T-helper 2 cell (primary cell): ENCODE data around the gene SHANK1.
A peak's percentile ranks its signal among the peaks of the same experiment; 100 is the strongest.

Experiments used
- DNase-seq, 5 experiments: peaks; one replicate each; pipeline versions ENCODE4 v3.0.0 to v3.0.0-alpha.2; 2012 to 2022

The SHANK1 gene

DNA sequence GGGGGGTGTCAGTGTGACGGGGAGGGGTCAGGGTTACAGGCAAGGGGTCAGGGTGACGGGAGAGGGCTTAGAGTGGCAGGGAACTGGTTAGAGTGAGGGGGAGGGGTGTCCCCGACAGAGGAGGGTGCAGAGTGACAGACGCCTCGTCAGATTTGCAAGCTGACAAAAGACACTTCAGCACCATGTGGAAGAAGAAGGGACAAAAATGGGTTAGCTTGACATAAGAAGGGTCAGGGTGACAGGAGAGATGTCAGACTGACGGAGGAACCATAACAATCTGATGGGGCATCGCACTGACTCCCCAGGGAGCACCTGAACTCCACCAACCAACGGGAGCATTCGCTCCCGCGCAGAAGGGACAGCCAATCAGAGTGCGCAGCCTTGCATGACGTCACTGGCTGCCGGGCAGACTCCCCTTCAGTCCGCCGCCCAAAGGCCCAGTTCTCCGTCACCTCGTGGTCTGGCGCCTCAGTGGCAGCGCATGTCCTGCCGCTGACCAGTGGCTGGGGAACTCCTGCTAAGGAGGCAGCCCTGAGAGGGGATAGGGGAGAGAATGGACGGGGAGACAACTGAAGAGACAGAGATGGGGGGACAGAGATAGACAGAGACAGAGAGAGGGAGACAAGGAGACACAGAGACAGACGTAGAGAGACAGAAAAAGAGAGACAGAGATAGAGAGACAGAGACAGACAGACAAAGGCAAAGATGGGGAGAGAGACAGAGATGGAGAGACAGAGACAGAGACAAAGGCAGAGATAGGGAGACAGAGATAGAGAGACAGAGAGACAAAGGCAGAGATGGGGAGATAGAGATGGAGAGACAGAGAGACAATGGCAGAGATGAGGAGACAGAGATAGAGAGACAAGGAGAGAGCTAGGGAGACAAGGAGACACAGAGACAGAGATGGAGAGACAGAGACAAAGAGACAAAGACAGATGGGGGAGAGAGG is 40.2 kb downstream of the SHANK1 start:
- DNase-seq: peak; percentile 37 to 81 (median 61)

DNA sequence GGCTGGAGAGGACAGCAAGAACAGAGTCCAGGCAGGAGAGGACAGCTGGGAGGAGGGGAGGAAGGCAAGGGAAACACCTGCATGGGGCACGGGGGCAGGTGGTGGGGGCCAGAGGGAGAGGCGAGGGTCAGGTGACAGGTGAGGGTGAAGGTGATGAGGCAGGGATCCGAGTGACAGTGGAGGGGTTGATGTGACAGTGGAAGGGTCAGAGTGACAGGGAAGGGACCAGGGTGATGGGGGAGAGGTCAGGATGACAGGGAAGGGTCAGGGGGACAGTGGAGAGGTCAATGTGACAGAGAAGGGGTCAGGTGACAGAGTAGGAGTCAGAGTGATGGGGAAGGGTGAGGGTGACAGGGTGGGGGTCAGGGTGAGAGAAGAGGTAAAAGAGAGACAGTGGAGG is 41.3 kb downstream of the SHANK1 start:
- no peak for DNase-seq

DNA sequence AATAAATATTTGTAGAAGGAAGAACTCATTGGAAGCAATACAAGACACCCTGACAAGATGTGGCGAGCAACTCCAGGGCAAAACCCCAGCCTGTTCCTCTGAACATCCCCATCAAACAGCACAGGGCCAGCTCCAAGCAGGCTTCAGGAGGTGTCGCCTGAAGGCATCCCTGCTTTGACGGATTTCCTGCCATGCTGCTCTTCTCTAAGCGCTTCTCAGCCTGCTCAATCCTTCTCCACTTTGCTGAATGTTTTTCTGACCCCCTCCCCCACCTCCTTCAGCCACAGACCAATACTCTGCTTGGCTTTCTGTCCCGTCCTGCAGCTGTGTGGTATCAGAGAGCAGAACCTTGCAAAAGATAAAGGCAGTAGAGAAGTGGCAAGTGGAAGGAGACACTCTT is 42.0 kb downstream of the SHANK1 start:
- DNase-seq: no peak

DNA sequence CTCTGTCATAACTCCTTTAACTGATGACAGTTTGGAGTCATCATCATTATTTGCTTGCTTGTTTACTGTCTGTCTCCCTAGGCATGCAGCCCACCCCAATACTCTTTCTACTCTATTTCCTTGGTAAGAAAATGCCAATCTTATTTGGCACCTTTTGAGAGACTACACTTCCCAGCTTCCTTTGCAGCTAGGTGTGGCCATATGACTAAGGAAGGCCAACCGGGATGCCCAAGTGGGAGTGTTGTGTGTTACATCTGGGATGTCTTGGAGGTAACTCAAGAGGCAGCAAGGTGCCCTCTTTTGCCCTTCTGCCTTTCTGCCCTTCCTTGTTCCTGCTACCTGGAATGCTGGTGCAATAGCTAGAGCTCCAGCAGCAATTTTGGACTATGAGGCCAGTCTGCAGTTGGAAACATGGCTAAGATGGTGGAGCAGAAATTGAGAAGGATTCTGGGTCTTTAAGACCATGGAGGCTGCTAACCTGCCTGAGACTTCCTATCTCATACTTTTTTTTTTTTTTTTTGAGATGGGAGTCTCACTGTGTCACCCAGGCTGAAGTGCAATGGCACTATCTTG is 42.9 kb downstream of the SHANK1 start:
- DNase-seq: no peak

DNA sequence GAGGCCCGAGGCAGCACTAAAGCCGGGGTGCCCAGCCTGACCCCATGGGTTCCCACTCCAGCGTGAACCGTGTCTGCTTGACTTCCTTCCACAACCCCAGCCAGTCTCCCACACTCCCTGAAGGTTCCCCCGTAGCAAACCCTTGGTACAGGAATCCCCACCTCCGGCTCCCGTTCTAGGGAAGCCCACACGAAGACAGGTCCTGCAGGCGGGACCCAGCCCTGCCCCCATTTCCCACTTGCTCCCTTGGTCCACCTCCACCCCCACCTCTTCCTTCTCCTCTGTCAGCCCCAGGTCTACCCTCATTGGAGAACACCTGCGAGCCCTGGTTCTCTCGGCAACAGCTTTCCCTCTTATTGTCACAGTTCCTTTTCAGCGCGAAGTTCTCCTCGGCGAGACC is 46.5 kb downstream of the SHANK1 start:
- no peak for DNase-seq

DNA sequence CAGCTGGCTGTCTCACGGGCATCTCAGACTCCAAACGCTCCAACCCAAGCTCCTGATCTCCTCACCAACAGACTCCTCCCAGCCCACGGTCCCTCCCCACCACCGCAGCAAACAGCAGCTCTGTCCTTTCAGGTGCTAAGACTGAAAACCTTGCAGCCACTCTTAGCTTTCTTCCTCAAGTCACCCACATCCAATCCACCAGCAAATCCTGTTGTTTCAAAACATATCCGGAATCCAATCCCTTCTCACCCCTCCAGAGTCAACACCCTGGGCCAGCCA is 49.6 kb downstream of the SHANK1 start:
- DNase-seq: no peak

DNA sequence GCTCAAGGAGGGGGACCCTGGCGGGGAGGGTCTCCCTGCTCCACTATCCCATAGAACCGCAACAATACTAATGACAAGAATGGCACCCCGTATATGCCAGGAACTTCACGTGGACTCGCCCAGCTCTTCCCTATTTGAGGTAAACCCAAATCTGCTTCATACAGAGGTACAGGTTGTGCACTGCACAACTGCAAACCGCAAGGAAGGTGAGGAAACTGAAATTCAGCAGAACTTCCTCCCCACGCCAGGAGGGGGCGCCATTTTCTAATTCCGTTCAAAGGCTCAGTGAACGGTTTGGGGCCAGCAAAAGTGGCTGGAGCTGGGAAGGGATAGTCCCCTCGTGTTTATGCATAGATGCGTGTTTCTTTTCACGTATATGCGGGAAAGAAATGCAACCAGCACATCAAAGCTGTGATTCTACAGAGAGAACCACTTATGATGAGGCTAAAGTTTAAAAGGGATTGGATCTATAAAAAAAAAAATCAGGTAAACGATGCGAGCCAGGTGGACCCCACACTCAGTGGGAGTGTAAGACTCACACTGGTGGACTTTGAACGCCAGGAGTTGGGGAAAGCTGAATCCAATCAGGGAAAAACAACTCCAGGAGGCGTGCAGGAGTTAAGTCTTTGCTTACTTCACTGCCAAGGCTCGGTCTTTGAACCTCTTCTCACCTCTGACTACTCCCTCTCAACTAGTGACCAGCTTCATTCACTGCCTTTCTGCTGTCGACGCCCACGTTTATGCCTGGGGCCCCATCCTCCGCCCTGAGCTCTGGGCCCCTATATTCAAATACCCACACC is 50.1 kb downstream of the SHANK1 start:
- peak in 3 of 5 experiments; percentile 18 to 21 (median 19) for DNase-seq

DNA sequence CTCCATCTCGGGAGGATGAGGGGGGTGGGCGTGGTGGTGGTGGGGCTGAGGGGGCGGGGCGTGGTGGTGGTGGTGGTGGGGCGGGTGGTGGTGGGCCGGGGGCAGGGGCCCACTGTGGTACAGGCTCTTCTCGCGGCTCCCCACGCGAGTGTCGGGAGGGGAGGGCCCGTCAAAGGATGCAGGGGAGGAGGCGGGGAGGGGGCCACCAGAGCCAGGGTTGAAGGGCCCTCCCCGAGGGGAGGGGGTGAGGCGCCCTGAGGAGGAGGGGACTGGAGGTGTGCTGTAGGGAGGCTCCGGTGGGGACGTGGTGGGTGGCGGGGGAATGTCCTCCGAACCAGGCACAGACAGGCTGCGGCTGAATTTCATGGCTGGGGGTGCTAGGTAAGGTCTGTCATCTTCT is 50.7 kb downstream of the SHANK1 start:
- no peak for DNase-seq

DNA sequence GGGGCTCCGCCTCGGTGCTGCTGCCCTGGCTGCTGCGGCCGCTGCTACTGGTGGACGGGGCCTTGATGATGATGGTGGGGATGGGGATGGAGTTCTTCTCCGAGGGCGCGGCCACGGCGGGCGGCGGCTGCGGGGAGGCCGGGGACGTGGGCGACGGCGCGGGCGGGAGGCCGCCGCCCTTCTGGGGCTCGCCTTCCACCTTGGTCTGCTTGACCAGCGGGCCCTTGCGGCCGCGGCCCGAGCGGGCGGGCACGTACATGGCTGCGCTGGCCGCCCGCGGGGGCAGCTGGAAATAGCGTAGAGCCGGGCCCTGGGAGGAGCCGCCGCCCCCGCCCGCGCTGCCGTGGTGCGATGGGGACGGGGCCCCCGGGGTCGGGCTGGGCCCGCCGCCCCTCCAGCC is 51.2 kb downstream of the SHANK1 start:
- no peak for DNase-seq

DNA sequence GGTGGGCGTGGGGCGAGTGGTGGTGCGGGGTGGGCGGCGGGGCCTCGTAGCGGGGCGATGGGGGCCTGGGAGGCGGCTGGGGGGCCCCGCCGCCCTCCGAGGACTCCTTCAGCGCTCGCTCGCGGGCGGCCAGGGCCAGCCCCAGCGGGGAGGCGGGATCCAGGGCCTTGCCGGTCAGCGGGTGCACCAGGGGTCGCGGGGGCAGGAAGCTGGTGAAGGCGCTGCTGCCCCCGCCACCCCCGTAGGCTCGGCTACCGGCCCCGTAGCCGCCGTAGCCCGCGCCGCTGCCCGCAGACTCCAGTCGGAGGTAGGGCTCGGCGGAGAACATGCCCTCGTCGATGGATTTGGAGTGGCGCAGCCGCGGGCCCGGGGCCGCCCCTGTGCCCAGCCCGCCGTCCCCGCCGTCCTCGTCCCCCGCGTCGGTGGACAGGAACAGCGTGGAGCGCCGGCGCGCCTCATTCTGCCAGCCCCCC is 51.8 kb downstream of the SHANK1 start:
- DNase-seq: no peak

DNA sequence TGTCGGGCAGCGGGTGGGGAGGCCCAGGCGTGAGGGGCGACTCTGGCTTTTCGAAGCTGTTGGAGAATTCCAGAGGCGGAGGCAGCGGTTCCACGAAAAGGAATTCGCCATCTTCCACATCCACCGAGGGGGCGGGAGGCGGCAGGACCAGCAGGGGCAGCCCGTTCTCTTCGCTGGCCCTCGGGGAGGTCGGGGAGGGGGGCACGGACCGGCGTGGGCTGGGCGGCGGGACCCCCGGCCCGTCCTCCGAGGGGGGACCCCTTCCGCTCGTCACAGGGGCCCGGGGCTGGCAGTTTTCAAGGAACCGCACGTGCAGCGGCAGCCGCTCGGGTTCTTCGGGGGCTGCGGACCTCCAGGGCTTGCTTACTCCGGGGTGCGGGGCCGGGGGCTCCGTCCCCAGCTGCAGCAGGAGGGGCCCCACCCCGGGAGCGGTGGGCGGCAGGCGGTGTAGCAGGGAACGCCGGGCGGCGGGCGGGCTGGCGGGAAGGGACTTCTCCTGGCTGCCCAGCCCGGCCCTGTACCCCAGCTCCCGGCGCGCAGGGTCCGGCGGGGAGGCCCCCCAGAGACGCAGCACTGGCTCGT is 52.3 kb downstream of the SHANK1 start:
- no peak for DNase-seq

DNA sequence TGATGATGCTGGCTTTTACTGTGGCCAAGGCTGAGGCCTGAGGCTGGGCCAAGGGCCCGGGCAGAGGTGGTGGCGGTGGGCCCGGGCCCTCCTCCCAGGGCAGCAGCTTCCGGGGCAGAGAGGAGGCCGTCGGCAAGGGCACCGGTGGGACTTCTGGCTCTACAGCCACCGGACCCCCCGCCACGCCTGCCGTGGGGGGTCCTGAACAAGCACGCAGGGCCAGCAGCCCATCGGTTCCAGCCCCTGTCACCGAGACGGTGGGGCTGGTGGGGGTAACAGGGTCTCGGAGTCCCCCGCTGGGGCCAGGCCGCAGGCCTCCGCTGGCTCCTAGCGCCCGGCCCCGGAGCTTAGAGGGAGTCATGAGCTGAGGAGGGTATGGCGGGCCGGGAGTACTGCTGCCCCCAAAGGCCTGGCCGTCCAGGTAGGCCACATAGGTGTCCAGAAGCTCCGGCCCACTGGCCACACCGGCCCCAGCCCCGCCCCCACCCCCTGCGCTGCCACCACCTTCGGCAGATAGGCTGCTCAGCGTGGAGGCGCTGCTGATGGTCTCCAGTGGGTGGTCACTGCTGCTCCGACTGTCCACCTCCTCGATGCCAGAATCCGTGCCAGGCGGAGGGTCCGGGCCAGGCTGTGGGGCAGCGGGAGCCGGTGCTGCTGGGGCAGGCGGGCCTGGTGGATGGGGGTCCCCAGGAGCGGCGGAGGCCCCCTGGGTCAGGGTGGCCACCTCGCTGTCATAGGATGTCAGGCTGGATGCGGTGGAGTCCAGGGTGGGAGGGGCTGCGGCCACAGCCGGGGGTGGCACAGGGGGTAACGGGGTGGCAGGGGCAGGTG is 53.0 kb downstream of the SHANK1 start:
- no peak for DNase-seq

DNA sequence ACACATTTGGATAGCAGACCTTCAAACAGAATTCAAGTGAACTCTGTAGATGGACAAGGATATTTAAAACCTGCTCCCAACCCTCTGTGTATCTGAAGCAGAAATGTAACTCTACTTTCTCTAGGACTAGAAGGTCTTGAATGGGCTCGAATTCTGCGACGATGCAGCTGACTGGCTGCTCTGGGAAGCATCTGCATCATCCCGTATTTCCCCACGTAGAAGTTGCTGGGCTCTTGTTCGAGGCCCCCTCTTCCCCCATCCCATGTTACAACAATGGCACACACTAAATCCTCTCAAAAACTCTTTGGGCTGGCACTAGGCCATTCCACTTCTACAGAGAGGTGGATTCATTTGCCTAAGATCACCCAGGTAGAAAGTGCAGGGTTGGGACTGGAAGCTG is 55.4 kb downstream of the SHANK1 start:
- DNase-seq: no peak

DNA sequence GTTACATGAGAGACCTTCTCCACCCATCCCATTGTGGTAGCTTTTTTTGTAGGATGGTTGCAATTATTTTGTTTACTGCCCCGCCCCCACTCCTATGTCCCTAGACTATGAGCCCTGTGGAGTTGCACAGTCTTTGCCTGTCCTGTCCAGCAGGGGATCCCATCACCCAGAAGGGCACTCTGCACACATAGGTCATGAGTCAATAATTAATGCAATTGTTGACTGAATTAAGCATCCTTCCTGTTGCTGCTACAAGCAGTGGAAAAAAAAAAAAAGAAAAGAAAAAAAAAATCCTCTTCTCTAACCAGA is 56.2 kb downstream of the SHANK1 start:
- DNase-seq: no peak

DNA sequence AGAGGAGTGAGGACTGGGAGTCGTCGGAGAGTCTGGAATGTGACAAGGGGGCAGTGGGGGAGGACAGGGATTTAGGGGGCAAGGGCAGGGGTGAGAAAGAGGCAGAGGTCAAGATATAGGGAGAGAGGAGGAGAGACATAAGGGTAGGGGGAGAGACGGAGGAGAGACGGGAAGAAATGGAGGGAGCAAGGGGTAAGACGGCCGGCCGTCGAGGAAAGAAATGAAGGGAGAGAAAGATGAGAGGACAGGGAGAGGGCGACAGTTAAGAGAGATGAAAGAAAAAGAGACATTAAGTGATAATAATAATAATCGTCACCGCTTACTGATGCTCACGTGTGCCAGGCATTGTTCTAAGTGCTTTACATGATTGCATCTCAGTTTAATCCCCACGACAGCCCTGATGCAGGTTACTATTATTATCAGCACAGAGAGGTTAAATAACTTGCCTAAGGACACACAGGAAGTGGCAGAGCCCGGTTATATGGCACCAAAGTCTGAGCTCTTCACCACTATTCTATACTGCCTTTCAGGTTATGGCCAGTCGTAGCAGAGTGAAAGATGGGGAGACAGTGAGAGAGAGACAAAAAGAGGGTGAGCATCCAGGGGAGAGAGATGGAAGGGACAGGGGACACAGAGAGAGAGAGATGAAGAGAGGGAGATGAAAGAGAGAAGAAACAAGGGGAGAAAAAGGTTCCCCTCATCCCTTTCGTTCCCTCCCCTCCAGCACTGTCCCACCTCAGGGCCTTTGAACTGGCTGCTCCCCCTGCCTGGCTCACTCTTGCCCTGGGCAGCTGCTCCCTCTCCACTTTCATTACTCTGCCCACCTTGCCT is 56.7 kb downstream of the SHANK1 start:
- DNase-seq: no peak

DNA sequence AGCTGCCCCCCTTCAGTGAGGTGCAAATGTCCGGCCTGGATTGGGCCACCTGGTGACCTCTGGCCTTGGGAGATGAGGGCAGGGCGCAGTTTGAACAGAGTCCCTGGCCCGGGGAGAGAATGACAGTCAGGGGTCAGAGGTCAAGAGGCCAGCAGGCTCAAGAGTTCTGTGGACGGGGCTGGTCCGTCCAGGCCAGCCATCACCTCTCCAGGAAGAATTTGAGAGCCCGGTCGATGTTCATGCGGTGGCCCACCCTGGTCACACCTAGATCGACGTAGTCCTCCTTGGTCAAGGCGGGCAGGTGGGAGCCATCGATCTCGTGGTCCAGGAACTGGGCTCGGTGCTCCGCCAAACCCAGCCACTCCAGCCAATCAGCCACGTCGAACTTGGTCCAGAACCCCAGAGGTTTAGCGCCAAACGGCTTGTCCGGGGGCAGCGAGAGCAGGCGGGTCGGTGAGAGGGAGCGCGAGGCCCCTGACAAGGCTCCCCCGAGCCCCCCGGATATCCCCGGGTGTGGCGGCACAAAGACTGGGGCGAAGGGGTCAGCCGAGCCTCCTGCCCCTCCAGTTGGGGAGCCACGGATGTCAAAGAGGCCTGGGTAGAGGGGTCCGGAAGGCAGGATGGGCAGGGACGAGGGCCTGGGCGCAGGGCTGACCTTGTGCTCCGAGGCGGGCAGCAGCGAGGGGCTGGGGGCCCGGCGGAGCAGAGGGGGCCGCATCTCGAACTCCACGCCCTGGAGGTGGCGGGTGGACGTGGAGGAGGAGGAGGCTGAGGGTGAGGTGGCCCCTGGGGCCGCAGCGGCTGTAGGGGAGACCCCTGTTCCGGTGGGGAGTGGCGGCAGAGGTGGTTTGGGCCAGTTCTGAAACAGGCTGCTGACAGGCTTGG is 57.6 kb downstream of the SHANK1 start:
- no peak for DNase-seq

DNA sequence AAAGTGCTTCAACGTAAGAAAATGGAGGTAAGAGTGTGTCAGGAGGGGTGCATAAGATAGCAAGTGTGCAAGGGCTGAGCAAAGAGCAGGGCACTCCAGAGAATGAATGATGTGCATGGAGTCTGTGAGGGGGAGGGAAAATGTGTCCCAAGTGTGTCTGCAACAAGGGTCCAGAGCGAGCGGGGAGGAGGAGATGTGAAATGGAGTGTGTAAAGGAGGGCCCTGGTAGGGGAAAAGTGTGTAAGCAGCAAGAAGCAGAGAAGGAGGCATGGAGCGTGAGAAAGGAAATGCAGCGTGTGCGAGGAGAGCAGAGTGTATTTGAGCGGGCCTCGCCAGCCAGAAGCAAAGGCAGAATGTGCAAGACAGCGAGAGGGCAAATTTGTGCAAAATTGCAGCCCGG is 58.6 kb downstream of the SHANK1 start:
- no peak for DNase-seq

DNA sequence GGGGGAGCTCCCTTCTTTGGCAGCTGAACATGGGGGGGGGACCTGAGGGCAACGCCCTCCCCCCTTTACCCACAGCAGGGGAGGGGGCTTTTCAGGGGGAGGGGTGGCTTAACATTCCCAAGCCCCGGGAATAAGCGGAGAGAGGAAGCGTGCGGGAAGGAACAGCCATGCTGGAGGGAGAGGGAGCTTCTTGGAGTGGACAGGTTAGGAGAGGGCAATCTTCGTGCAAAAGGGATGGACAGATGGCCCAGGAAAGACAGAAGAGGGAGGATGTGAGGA is 59.6 kb downstream of the SHANK1 start:
- no peak for DNase-seq

DNA sequence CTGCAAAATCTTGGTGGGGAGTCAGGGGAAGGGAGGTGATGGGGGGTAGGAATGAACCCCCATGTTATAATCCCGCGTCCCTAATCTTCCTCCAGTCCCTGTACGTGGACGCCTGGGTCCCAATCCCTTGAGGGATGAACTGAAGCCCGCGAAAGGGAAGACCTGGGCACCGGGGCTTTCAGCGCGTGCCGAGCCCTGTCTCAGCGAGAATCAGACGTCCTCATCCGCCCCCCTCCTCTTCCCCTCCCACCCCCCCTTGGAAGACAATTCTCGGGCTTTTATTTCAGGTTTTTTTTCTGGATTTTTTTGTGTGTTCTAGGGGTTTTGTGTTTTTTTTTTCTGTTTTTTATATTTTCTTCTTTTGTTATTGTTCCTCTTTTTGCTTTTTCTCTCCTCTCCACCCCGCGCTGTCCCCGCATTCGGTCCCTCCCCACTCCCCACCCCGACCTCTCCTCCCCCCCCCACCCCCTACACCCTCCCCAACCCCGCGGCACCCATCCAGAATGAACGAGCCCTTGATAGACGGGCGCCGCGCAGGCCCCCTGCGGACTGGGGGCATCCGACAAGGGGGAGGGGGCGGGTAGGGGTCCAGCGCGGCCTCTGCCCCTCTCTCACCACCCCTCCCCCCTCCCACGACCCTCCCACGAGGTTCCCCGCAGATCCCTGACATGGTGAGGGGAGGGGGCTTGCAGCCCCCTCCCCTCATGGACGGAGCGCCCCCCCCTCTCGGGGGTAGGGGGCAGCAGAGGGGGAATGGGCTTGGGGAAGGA is 60.1 kb downstream of the SHANK1 start:
- no peak for DNase-seq
